Liver (tissue), 9 donors: ENCODE measurements around the gene CTSF. TPM values are rescaled to one million over a fixed set of nuclear protein-coding genes. Genes with fewer than 3 reads are reported as not detected.
"Not testable (repeated sequence)": the region's sequence is repeated elsewhere in the genome, so short reads cannot be mapped to it uniquely, and the experiment has no call there.

Source experiments
- DNase-seq: peaks from one replicate; pipeline ENCODE4 v3.0.0-alpha.2; 2017; ENCODE audit warnings: low spot score
- H3K27ac ChIP-seq, 2 donors: one replicate each; pipeline ENCODE4 v1.7.0; 2013; ENCODE audit warnings: inconsistent platforms in 2 of 2, low read length in 2 of 2, control low read depth in 1 of 2, low read depth in 1 of 2, mild to moderate bottlenecking in 1 of 2
- H3K27me3 ChIP-seq, 4 donors: one replicate each; pipeline versions ENCODE4 v1.6.1 to v1.7.0; 2013; ENCODE audit warnings: low read length in 3 of 4, inconsistent platforms in 1 of 4, mild to moderate bottlenecking in 1 of 4, moderate library complexity in 1 of 4; ENCODE audit not compliant: control insufficient read depth in 4 of 4, insufficient read depth in 4 of 4
- H3K36me3 ChIP-seq, 4 donors: one replicate each; pipeline versions ENCODE4 v1.6.1 to v1.7.0; 2013; ENCODE audit warnings: low read length in 3 of 4, mild to moderate bottlenecking in 3 of 4, low read depth in 1 of 4, moderate library complexity in 1 of 4; ENCODE audit not compliant: control insufficient read depth in 4 of 4, insufficient read depth in 3 of 4
- H3K4me1 ChIP-seq, 4 donors: one replicate each; pipeline versions ENCODE4 v1.6.1 to v1.7.0; 2013; ENCODE audit warnings: low read length in 3 of 4, mild to moderate bottlenecking in 3 of 4, moderate library complexity in 1 of 4; ENCODE audit not compliant: control insufficient read depth in 4 of 4, insufficient read depth in 4 of 4
- H3K4me3 ChIP-seq, 3 donors: one replicate each; pipeline versions ENCODE4 v1.6.1 to v1.7.0; 2013; ENCODE audit warnings: low read length in 3 of 3, control low read depth in 1 of 3, low read depth in 1 of 3, mild to moderate bottlenecking in 1 of 3
- H3K9ac ChIP-seq, 2 donors: one replicate each; pipeline ENCODE4 v1.7.0; 2013; ENCODE audit warnings: low read length in 2 of 2, mild to moderate bottlenecking in 2 of 2, moderate library complexity in 2 of 2, control low read depth in 1 of 2, low read depth in 1 of 2
- H3K9me3 ChIP-seq, 4 donors: one replicate each; pipeline versions ENCODE4 v1.6.1 to v1.7.0; 2013; ENCODE audit warnings: low read length in 3 of 4; ENCODE audit not compliant: control insufficient read depth in 4 of 4
- CTCF ChIP-seq: fragments of 150-350 bp; IDR thresholded peaks from 2 replicates; pipeline ENCODE4 v1.5.1; 2017; ENCODE audit warnings: improper control_type of control experiment, low read depth, low read length; ENCODE audit not compliant: missing input control
- EGR1 ChIP-seq, 2 donors: IDR thresholded peaks; 2 replicates each; pipeline ENCODE4 v1.6.1; 2016 to 2018; ENCODE audit warnings: antibody characterized with exemption in 2 of 2, low read depth in 2 of 2
- FOXA1 ChIP-seq: IDR thresholded peaks from 2 replicates; pipeline ENCODE4 v1.6.1; 2016; ENCODE audit warnings: antibody characterized with exemption
- FOXA2 ChIP-seq: IDR thresholded peaks from 2 replicates; pipeline ENCODE4 v1.6.1; 2016; ENCODE audit warnings: antibody characterized with exemption
- HNF4A ChIP-seq, 2 donors: conservative IDR thresholded peaks; 2 replicates each; pipeline ENCODE4 v1.6.1; 2016; ENCODE audit warnings: antibody characterized with exemption in 2 of 2, mild to moderate bottlenecking in 2 of 2
- HNF4G ChIP-seq: IDR thresholded peaks from 2 replicates; pipeline ENCODE4 v1.6.1; 2016; ENCODE audit warnings: antibody characterized with exemption
- JUND ChIP-seq, 2 donors: IDR thresholded peaks; 2 replicates each; pipeline ENCODE4 v1.6.1; 2016; ENCODE audit warnings: antibody characterized with exemption in 2 of 2
- MAX ChIP-seq: IDR thresholded peaks from 2 replicates; pipeline ENCODE4 v1.6.1; 2016; ENCODE audit warnings: antibody characterized with exemption
- RAD21 ChIP-seq, 2 donors: IDR thresholded peaks; 2 replicates each; pipeline ENCODE4 v1.6.1; 2016; ENCODE audit warnings: antibody characterized with exemption in 2 of 2, mild to moderate bottlenecking in 2 of 2
- REST ChIP-seq: IDR thresholded peaks from 2 replicates; pipeline ENCODE4 v1.6.1; 2016; ENCODE audit warnings: antibody characterized with exemption, mild to moderate bottlenecking
- ZBTB33 ChIP-seq: IDR thresholded peaks from 2 replicates; pipeline ENCODE4 v1.6.1; 2016; ENCODE audit warnings: antibody characterized with exemption
- WGBS: extraction: QIAGEN DNeasy Blood & Tissue Kit; methylation state at CpG from one replicate; pipeline ENCODE4 v1.1.7; 2013; 5-methylcytosine and 5-hydroxymethylcytosine counted together
- polyA plus RNA-seq, 2 donors: library from polyadenylated mRNA; stranded (reverse) in 1 of 2; unstranded in 1 of 2; fragments of 200-250 nt in 1 of 2; fragments of >200 nt in 1 of 2; fragmentation: Nextera tagmentation in 1 of 2; extraction: Ambion mirVana in 1 of 2; gene quantifications; one replicate each; pipeline versions ENCODE4 v1.2.1 to v1.2.3, GENCODE V29; 2013 to 2015
- total RNA-seq, 2 donors: library from RNA; depleted of rRNA; stranded (reverse); fragments of >200 nt; gene quantifications; one replicate each; pipeline ENCODE4 v1.2.3, GENCODE V29; 2014
- TF ChIP-seq, protein P1 (sequence below): IDR thresholded peaks from 2 replicates; pipeline ENCODE4 v1.6.1; 2016; ENCODE audit warnings: antibody characterized with exemption
- donor health status: healthy.
- donor health status: healthy.
- donor health status: healthy.
- donor health status: healthy.
- donor health status: healthy.

Gene CTSF
- total and polyA plus RNA-seq, 4 donors, result 8.5 to 31.9 (median 24.0) TPM

DNA sequence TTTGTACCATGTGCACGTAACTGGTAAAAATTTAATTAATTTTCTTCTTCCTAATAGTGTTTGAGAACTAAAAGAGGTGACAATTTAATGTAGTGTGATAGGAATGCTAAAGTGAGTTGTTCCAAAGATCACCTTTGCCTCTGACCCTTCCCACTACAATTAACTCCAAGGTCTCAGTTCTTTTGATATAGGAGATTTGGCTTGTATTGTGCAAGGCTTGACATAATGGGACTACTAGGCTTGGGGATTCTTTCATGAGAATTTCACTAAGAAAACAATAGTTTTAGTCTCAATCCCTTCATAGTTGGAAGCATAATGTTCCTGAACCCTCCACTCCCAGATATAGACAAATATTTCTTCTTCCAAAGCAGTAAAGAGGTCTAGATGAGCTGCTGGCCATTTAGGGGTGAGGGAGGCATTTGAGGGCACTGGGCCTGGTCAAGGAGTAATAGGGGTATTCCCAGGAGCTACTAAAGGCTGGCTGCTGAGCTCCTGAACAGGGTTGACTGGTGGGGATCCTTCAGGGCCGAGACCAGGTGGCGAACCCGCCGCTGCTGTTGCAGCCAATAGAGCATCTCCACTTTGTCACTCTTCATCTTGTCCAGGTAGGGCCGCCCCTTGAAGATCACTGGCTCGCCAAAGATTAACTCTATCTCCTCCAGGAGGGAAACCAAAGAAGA, 21.7 kb upstream of the CTSF start:
- Histone ChIP-seq H3K9ac (no peak overlapping the region), H3K36me3 (no peaks in the 10 kb centered on the region)
- 96% methylated on average over 7 of the region's 7 CpGs for WGBS

GRCh38 chr11:66589315-66589714, 20.9 kb upstream of the CTSF start:
- not testable (repeated sequence) for H3K4me3 ChIP-seq, H3K36me3 ChIP-seq, H3K27me3 ChIP-seq, H3K9me3 ChIP-seq, H3K9ac ChIP-seq, DNase-seq, H3K27ac ChIP-seq
- H3K4me1 ChIP-seq, result peaks cover 10 to 31% (median 20%) of the 10 kb centered on the region in 4 donors
- WGBS, result 84% methylated on average over 2 of the region's 2 CpGs

More for the DNA sequence above, 21.7 kb upstream of the CTSF start:
- Histone ChIP-seq H3K27me3 (no peaks in the 10 kb centered on the region), H3K27ac (no peak overlapping the region), H3K4me3 (no peak overlapping the region), H3K4me1 (peaks cover 13 to 31% (median 24%) of the 10 kb centered on the region in 4 donors), H3K9me3 (no peaks in the 10 kb centered on the region)
- no peak for TF ChIP-seq ZBTB33
- no peak for DNase-seq

DNA sequence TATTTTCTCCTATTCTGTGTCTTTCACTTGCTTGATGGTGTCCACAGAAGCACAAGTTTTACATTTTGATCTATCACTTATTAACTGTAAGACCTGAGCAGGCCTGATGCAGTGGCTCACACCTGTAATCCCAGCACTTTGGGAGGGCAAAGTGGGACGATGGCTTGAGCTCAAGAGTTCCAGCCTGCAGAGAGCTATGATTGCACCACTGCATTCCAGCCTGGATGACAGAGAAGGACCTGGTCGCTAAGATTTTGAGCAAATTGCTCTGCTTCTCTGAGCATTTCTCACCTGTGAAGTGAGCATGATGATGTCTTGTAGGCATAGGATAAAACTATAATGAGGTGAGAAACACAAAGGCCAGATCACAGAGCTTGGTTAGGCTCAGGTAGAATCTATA, 17.7 kb upstream of the CTSF start:
- Histone ChIP-seq H3K9me3 (no peaks in the 10 kb centered on the region), H3K27me3 (no peaks in the 10 kb centered on the region), H3K9ac (no peak overlapping the region), H3K4me3 (no peak overlapping the region), H3K36me3 (no peaks in the 10 kb centered on the region), H3K27ac (no peak overlapping the region), H3K4me1 (peaks cover 3 to 5% (median 4%) of the 10 kb centered on the region in 4 donors)
- TF ChIP-seq MAX (no peak), HNF4G (no peak), EGR1 (IDR thresholded peaks at IDR 0.05; ENCODE audit: low read depth in 2 of 2) (no peak), RAD21 (IDR thresholded peaks at IDR 0.05) (no peak), ZBTB33 (no peak), FOXA1 (no peak), FOXA2 (no peak), HNF4A (conservative IDR thresholded peaks at IDR 0.05) (no peak), JUND (IDR thresholded peaks at IDR 0.05) (no peak), REST (no peak), CTCF (no peak)
- TF ChIP-seq, protein P1, sequence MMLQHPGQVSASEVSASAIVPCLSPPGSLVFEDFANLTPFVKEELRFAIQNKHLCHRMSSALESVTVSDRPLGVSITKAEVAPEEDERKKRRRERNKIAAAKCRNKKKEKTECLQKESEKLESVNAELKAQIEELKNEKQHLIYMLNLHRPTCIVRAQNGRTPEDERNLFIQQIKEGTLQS, result no peak
- DNase-seq, result no peak
- WGBS, result 63% methylated on average over 2 of the region's 2 CpGs

DNA sequence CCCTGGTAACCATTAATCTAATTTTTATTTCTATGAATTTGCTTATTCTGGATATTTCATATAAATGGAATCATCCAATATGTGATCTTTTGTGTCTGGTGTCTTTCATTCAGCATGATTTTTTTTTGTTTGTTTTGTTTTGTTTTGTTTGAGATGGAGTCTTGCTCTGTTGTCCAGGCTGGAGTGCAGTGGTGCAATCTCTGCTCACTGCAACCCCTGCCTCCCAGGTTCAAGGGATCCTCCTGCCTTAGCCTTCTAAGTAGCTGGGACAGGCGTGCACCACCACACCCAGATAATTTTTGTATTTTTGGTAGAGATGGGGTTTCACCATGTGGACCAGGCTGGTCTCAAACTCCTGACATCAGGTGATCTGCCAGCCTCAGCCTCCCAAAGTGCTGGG, 17.0 kb upstream of the CTSF start:
- whole genome bisulfite sequencing, result 86% methylated on average over 1 of the region's 1 CpG

More for the DNA sequence above, 17.0 kb upstream of the CTSF start:
- not testable (repeated sequence) for H3K4me3 ChIP-seq, H3K27ac ChIP-seq, H3K27me3 ChIP-seq, H3K36me3 ChIP-seq, H3K4me1 ChIP-seq, H3K9ac ChIP-seq, DNase-seq, H3K9me3 ChIP-seq
